ENCODE data around the gene SEMA3B.
A peak's percentile ranks its signal among the peaks of the same experiment; 100 is the strongest.

GRCh38 chr3:50321336-50322114, 52.6 kb downstream of the SEMA3B start:
- TF ChIP-seq, protein P1, sequence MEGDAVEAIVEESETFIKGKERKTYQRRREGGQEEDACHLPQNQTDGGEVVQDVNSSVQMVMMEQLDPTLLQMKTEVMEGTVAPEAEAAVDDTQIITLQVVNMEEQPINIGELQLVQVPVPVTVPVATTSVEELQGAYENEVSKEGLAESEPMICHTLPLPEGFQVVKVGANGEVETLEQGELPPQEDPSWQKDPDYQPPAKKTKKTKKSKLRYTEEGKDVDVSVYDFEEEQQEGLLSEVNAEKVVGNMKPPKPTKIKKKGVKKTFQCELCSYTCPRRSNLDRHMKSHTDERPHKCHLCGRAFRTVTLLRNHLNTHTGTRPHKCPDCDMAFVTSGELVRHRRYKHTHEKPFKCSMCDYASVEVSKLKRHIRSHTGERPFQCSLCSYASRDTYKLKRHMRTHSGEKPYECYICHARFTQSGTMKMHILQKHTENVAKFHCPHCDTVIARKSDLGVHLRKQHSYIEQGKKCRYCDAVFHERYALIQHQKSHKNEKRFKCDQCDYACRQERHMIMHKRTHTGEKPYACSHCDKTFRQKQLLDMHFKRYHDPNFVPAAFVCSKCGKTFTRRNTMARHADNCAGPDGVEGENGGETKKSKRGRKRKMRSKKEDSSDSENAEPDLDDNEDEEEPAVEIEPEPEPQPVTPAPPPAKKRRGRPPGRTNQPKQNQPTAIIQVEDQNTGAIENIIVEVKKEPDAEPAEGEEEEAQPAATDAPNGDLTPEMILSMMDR (IDR thresholded peaks at IDR 0.05) = peak in 2 of 4 experiments; percentile 56 to 68
- no peak for TF ChIP-seq POLR2AphosphoS5 (IDR thresholded peaks at IDR 0.05)

All from gastroesophageal sphincter (tissue), 3 donors.